ENCODE data around the gene POU5F1.

DNA sequence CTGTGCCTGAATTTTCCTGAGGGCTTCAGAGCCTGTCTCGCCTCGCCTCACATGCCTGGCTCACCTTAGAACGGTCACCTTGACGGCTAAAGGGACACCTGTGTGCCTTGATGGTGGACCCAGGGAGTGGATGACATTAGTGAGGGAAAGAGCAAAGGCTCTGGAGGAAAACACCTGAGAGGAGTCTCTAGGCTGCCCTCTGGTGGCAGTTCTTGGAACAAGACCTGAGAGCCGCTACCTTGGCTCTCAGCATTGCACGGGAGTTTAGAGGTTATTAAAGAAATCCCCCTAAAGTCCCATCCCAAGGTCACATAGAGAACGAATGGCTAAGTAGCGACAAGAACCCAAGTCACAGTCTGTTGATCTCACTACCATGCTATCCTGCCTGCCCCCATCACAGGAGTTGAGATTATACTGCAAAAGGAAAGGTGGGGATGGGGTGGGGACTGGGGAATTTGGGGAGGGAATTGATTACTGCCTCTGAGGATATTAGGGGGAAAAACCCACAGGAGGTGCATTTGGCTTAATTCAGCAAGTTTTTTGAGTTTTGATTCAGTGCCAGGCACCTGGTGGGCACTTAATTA, 42.3 kb downstream of the POU5F1 start:
- TF ChIP-seq, protein P1, sequence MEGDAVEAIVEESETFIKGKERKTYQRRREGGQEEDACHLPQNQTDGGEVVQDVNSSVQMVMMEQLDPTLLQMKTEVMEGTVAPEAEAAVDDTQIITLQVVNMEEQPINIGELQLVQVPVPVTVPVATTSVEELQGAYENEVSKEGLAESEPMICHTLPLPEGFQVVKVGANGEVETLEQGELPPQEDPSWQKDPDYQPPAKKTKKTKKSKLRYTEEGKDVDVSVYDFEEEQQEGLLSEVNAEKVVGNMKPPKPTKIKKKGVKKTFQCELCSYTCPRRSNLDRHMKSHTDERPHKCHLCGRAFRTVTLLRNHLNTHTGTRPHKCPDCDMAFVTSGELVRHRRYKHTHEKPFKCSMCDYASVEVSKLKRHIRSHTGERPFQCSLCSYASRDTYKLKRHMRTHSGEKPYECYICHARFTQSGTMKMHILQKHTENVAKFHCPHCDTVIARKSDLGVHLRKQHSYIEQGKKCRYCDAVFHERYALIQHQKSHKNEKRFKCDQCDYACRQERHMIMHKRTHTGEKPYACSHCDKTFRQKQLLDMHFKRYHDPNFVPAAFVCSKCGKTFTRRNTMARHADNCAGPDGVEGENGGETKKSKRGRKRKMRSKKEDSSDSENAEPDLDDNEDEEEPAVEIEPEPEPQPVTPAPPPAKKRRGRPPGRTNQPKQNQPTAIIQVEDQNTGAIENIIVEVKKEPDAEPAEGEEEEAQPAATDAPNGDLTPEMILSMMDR (IDR thresholded peaks at IDR 0.05) = peak; percentile 64 to 94 (median 72)
- no peak for TF ChIP-seq POLR2A (IDR thresholded peaks at IDR 0.05)
